ENCODE results near the gene RFLNA.

The RFLNA gene

GRCh38 chr12:124326871-124327270 is 32.0 kb downstream of the RFLNA start:
- DNase-seq: no peak
- Histone ChIP-seq H3K4me1 (no peaks in the 10 kb centered on the region), H3K9me3 (peaks cover 7% of the 10 kb centered on the region), H3K36me3 (peaks cover 59% of the 10 kb centered on the region), H3K4me3 (ENCODE audit: low read depth, low read length) (no peak overlapping the region), H3K27me3 (no peaks in the 10 kb centered on the region)
- no peak for TF ChIP-seq CTCF (IDR thresholded peaks at IDR 0.05; ENCODE audit: low read depth, low read length)

- H3K27me3 ChIP-seq: no peaks in the 10 kb centered on the region
- H3K4me3 ChIP-seq (ENCODE audit: low read depth, low read length): no peak overlapping the region
- peaks cover 7% of the 10 kb centered on the region for H3K9me3 ChIP-seq
- peaks cover 66% of the 10 kb centered on the region for H3K36me3 ChIP-seq
- DNase-seq: no peak
- no peaks in the 10 kb centered on the region for H3K4me1 ChIP-seq
- TF ChIP-seq CTCF (IDR thresholded peaks at IDR 0.05; ENCODE audit: low read depth, low read length): no peak
Measured at GRCh38 chr12:124327362-124328043, 32.6 kb downstream of the RFLNA start.

GRCh38 chr12:124328116-124328515 is 33.2 kb downstream of the RFLNA start:
- Histone ChIP-seq H3K4me1 (no peaks in the 10 kb centered on the region), H3K9me3 (peaks cover 7% of the 10 kb centered on the region), H3K4me3 (ENCODE audit: low read depth, low read length) (no peak overlapping the region), H3K27me3 (no peaks in the 10 kb centered on the region), H3K36me3 (peaks cover 72% of the 10 kb centered on the region)
- no peak for TF ChIP-seq CTCF (IDR thresholded peaks at IDR 0.05; ENCODE audit: low read depth, low read length)
- DNase-seq: no peak

GRCh38 chr12:124328636-124329035 is 33.7 kb downstream of the RFLNA start:
- TF ChIP-seq CTCF (IDR thresholded peaks at IDR 0.05; ENCODE audit: low read depth, low read length): no peak
- peaks cover 70% of the 10 kb centered on the region for H3K36me3 ChIP-seq
- DNase-seq: no peak

GRCh38 chr12:124332058-124332672 is 37.3 kb downstream of the RFLNA start:
- TF ChIP-seq CTCF (IDR thresholded peaks at IDR 0.05; ENCODE audit: low read depth, low read length): peak; percentile 53
- Histone ChIP-seq H3K4me1 (no peaks in the 10 kb centered on the region), H3K4me3 (ENCODE audit: low read depth, low read length) (no peak overlapping the region), H3K9me3 (no peaks in the 10 kb centered on the region), H3K36me3 (peaks cover 72% of the 10 kb centered on the region), H3K27me3 (no peaks in the 10 kb centered on the region)
- peak; percentile 51 for DNase-seq

More at GRCh38 chr12:124328636-124329035, 33.7 kb downstream of the RFLNA start:
- H3K4me1 ChIP-seq: no peaks in the 10 kb centered on the region
- H3K4me3 ChIP-seq (ENCODE audit: low read depth, low read length): no peak overlapping the region
- no peaks in the 10 kb centered on the region for H3K27me3 ChIP-seq
- H3K9me3 ChIP-seq: peaks cover 5% of the 10 kb centered on the region

- H3K4me3 ChIP-seq (ENCODE audit: low read depth, low read length): no peak overlapping the region
- no peaks in the 10 kb centered on the region for H3K4me1 ChIP-seq
- H3K27me3 ChIP-seq: no peaks in the 10 kb centered on the region
- no peak for DNase-seq
- no peak for TF ChIP-seq CTCF (IDR thresholded peaks at IDR 0.05; ENCODE audit: low read depth, low read length)
- H3K9me3 ChIP-seq: no peaks in the 10 kb centered on the region
- H3K36me3 ChIP-seq: peaks cover 75% of the 10 kb centered on the region
Measured at GRCh38 chr12:124332900-124333299, 38.0 kb downstream of the RFLNA start.
